Measurements from ENCODE around the gene ZNF783. TPM values are rescaled to one million over a fixed set of nuclear protein-coding genes. Genes with fewer than 3 reads are reported as not detected.

Gene ZNF783
- total and polyA plus RNA-seq, 9 of the 15 experiments (the other 6 are each of a cell fraction or from before 2014, with no cell fraction given), result 0.66 to 11.2 (median 5.4) TPM

DNA sequence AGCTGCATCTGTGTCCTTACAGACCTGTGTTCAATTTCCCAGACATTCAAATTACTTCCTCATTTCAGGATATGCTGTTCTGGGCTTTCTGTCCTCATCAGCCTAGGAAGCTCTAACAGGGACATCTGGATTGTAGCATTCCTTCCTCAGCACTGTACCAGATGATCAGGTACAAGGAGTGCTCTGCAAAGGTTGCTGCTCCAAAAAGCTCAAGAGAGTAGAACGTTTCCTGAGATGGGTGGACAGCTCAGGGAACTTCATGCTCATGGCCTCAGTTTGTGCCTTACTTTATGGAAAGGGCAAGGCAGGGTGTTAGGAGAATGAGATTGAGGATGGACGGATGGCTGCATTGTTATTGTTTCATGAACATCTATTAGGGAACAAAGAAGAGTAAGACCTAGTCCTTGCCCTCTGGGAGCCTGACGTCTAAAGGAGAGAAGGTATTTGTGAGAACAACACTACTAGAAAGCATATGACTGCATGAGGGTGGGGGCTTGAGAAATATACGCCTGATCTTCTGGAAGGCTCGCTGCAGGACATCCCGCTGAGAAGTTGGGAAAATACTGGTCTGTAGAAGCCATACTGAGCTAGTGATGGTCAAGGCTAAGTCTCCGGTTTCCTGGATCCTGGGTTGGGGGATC lies 33.0 kb upstream of the ZNF783 start:
- TSS peak; percentile 26 for BruUV-seq (replicated peaks)
- ATAC-seq, result peak; percentile 15
- H3K27ac ChIP-seq (ENCODE audit: extremely low read depth, low read depth, low read length), result no peak overlapping the region
- peaks cover 3% of the 10 kb centered on the region for H4K20me1 ChIP-seq (replicated peaks; ENCODE audit: control insufficient read depth, insufficient read depth, low read length)
- no peaks in the 10 kb centered on the region for H3K9me1 ChIP-seq (ENCODE audit: control insufficient read depth, insufficient read depth, low read length)
- 20% methylated on average over 7 of the region's 7 CpGs for WGBS (ENCODE audit: insufficient coverage, low coverage, missing lambda C conversion rate)
- H3K9ac ChIP-seq (ENCODE audit: insufficient read depth in 1 of 2, low read depth in 2 of 2, low read length in 2 of 2), result no peak overlapping the region
- peaks cover 0 to 4% of the 10 kb centered on the region in 2 experiments; a peak in 2 of 5 replicates for H3K4me1 ChIP-seq (replicated peaks in 1 of 2; ENCODE audit: control insufficient read depth in 2 of 2, insufficient read depth in 2 of 2, low read length in 2 of 2)
- no peaks in the 10 kb centered on the region for H3K27me3 ChIP-seq (ENCODE audit: control insufficient read depth in 2 of 2, insufficient read depth in 2 of 2, low read length in 2 of 2)
- H3K79me2 ChIP-seq (ENCODE audit: control insufficient read depth, insufficient read depth, low read length), result no peaks in the 10 kb centered on the region
- H3K9me3 ChIP-seq (replicated peaks; ENCODE audit: control insufficient read depth, insufficient read depth, low read depth, low read length), result 0 out of 2 replicates have a peak, but pooled peaks cover 2% of the 10 kb centered on the region
- in situ Hi-C loops (cut with MboI) (no loop called here), intact Hi-C loops (cut with micrococcal nuclease) (no loop called here)
- H3K4me2 ChIP-seq (ENCODE audit: insufficient read depth, low read length), result no peak overlapping the region
- peaks cover 18% of the 10 kb centered on the region for H3K36me3 ChIP-seq (ENCODE audit: control insufficient read depth, insufficient read depth, low read length)
- ChIA-PET CTCF (ENCODE audit: low intra/inter-chr PET ratio) (interaction anchor here (0.7 kb wide), 1 partner anchor 665 kb away, joined by 3 read pairs; no protein-coding TSS in a partner anchor), POLR2A (interaction anchor here (0.6 to 1.4 kb wide), 8 partner anchors 10 to 34 kb away, joined by 3 to 6 read pairs (median 3); partner anchors contain the start of gene ZNF282)
- TF ChIP-seq SMAD1 (IDR thresholded peaks at IDR 0.05; ENCODE audit: low read depth, low read length, partially characterized antibody) (no peak), SP1 (CRISPR knock-in tag; IDR thresholded peaks at IDR 0.05) (no peak), TEAD1 (CRISPR knock-in tag; IDR thresholded peaks at IDR 0.05) (no peak), POLR2AphosphoS5 (IDR thresholded peaks at IDR 0.05; ENCODE audit: control insufficient read depth, insufficient read depth, low read depth, low read length) (0 out of 2 replicates have a peak, but pooled peaks have one; percentile 21), TRIM28 (IDR thresholded peaks at IDR 0.05) (no peak), MED1 (CRISPR knock-in tag; IDR thresholded peaks at IDR 0.05; ENCODE audit: borderline replicate concordance) (no peak), ZNF778 (CRISPR knock-in tag; IDR thresholded peaks at IDR 0.05) (no peak), POLR2A (conservative IDR thresholded peaks at IDR 0.05) (peak; percentile 31), HLTF (IDR thresholded peaks at IDR 0.05) (no peak), ZNF121 (CRISPR knock-in tag; conservative IDR thresholded peaks at IDR 0.05) (no peak), RFX7 (CRISPR knock-in tag; IDR thresholded peaks at IDR 0.05) (no peak), GABPB1 (CRISPR knock-in tag; IDR thresholded peaks at IDR 0.05) (0 out of 2 replicates have a peak, but pooled peaks have one; percentile 23), CHCHD3 (CRISPR knock-in tag; IDR thresholded peaks at IDR 0.05) (0 out of 2 replicates have a peak, but pooled peaks have one; percentile 26), LCOR (CRISPR knock-in tag; IDR thresholded peaks at IDR 0.05) (no peak), GTF2A2 (tag; IDR thresholded peaks at IDR 0.05) (no peak), BCOR (IDR thresholded peaks at IDR 0.05) (no peak), SREBF1 (IDR thresholded peaks at IDR 0.05; ENCODE audit: borderline replicate concordance, low read depth, low read length) (no peak)
- TF ChIP-seq, protein P1, sequence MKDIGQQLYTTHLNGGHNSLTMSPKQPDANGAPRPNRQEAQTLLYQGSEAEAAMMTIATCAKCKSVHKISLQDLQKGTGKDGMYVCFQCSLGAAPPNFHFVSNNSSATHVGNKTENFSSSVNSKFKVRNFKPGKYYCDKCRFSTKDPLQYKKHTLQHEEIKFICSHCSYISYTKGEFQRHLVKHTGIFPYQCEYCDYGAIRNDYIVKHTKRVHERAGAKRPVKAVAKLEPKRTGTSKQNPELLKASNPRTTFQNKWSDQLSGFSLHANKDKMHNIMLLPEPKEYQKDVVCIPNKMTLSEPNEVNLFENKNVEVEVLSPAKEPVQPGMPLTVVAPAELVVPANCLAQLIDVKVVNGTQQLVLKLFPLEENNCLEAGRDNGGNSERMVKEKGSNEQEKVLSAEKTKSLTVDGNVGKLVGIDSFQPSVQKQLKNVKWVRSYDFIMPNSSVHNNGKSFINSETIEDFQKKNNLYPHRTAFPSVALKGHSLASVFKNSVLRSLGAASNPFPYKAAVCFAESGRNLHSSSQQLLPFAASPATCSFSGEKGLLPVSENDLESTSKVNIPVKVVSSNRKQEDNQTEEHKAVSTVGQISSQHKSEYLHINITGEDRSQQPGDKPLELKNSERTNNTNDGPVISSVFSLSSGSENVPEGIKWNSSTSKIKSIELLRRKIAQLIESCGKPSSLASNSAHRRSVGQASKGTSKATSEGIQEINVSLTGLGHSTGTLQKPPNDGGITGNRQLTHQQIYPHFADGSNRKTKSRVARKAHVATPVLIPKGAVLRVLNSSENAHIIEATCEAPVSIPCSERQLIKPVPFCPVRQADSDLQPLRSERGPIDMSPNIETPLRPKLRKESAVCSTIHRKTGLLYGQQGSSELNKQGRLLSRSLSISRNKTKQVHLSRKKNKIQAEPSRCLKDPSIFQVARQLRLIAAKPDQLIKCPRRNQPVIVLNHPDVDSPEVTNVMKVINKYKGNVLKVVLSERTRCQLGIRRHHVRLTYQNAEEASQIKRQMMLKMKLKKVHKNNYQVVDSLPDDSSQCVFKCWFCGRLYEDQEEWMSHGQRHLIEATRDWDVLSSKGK (CRISPR knock-in tag; IDR thresholded peaks at IDR 0.05), result no peak
- H3K4me3 ChIP-seq, result no peak overlapping the region
- no peak for FAIRE-seq
- H2AFZ ChIP-seq (ENCODE audit: low read depth, low read length), result no peak overlapping the region
- peak in 1 of 4 experiments; percentile 18 for DNase-seq (ENCODE audit: extremely low read depth in 1 of 4, low spot score in 3 of 4)
